ENCODE results near the gene UBE2V1.

GRCh38 chr20:50037575-50037974, 75.4 kb downstream of the UBE2V1 start:
- TF ChIP-seq SPI1 (IDR thresholded peaks at IDR 0.05; ENCODE audit: low read depth, low read length) (no peak), POLR2A (IDR thresholded peaks at IDR 0.05; ENCODE audit: low read depth, low read length) (no peak), PAX5 (IDR thresholded peaks at IDR 0.05; ENCODE audit: insufficient read depth, low read length, severe bottlenecking) (no peak), POLR2AphosphoS5 (IDR thresholded peaks at IDR 0.05; ENCODE audit: low read depth, low read length) (no peak), TAF1 (IDR thresholded peaks at IDR 0.05; ENCODE audit: low read depth, low read length) (no peak), POU2F2 (IDR thresholded peaks at IDR 0.05; ENCODE audit: low read depth, low read length) (no peak)

Data from GM12891 (cell line).